ENCODE data around the gene APOBEC2. TPM values are rescaled to one million over a fixed set of nuclear protein-coding genes. Genes with fewer than 3 reads are reported as not detected.

APOBEC2 gene
- total and polyA plus RNA-seq, 2 donors (not counting 1 experiment from before 2014, with no cell fraction given): not detected

GRCh38 chr6:41097467-41098090, 44.6 kb downstream of the APOBEC2 start:
- no peak overlapping the region for H3K27ac ChIP-seq (ENCODE audit: low read length in 2 of 2)
- 100% methylated on average over 2 of the region's 5 CpGs for WGBS (ENCODE audit: insufficient coverage)
- no peaks in the 10 kb centered on the region for H3K9me3 ChIP-seq (ENCODE audit: control extremely low read depth in 1 of 3, control insufficient read depth in 2 of 3, insufficient read depth in 1 of 3, low read length in 2 of 3)
- no peak overlapping the region for H3K4me3 ChIP-seq (ENCODE audit: control extremely low read depth in 1 of 5, extremely low read depth in 1 of 5, insufficient read depth in 1 of 5, low read depth in 2 of 5, low read length in 4 of 5)
- CTCF ChIA-PET: no interaction called here
- Mint-ChIP-seq H3K4me3 (no peak overlapping the region), H3K4me1 (no peaks in the 10 kb centered on the region), H3K9me3 (ENCODE audit: insufficient read depth) (no peaks in the 10 kb centered on the region), H3K27me3 (no peaks in the 10 kb centered on the region), H3K27ac (no peak overlapping the region)
- H3K9ac ChIP-seq (ENCODE audit: low read length): no peak overlapping the region
- TF ChIP-seq EZH2 (IDR thresholded peaks at IDR 0.05; ENCODE audit: borderline replicate concordance, insufficient read depth, low read depth, low read length, poor library complexity, severe bottlenecking): no peak
- no peak for TF ChIP-seq CTCF (IDR thresholded peaks at IDR 0.05)
- H3K79me2 ChIP-seq (ENCODE audit: control insufficient read depth, insufficient read depth, low read length): no peaks in the 10 kb centered on the region
- no peak for ATAC-seq (ENCODE audit: low read depth)
- intact Hi-C loops (cut with micrococcal nuclease): no loop called here
- no peaks in the 10 kb centered on the region for H3K4me1 ChIP-seq (ENCODE audit: control insufficient read depth in 2 of 2, insufficient read depth in 2 of 2, low read length in 2 of 2)
- H2AFZ ChIP-seq (ENCODE audit: insufficient read depth, low read depth, low read length, poor library complexity, severe bottlenecking): no peak overlapping the region
- no peaks in the 10 kb centered on the region for H3K27me3 ChIP-seq (replicated peaks in 1 of 4; ENCODE audit: control extremely low read depth in 1 of 4, control insufficient read depth in 3 of 4, insufficient read depth in 4 of 4, low read length in 3 of 4)
- POLR2A ChIA-PET: no interaction called here
- H3K36me3 ChIP-seq (replicated peaks in 1 of 2; ENCODE audit: control extremely low read depth in 1 of 2, control insufficient read depth in 1 of 2, extremely low read depth in 1 of 2, insufficient read depth in 2 of 2, low read length in 1 of 2): peaks cover 7 to 85% of the 10 kb centered on the region in 2 experiments
- H4K20me1 ChIP-seq (ENCODE audit: control insufficient read depth, insufficient read depth, low read length, poor library complexity, severe bottlenecking): no peaks in the 10 kb centered on the region
- no peak for DNase-seq
- no peak overlapping the region for H3K4me2 ChIP-seq (replicated peaks; ENCODE audit: low read depth, low read length, poor library complexity, severe bottlenecking)

DNA sequence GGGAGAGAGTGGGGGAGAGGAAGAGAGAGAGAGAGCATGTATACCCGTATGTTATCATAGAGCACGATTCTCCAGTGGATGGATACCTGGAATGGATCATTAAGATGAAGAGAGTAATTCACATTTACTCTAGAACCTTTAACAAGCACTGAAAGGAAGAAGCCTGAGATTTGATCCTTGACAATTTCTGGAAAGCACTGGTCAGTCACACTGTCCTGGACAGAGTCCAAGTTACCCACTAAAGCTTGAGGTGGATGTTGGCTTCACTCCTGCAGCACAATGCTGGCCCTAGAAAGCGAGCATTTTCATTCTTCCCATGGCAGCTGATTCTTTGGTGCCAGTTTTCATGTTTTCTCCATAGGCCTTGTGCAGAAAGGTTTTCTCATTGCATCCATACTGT, 45.4 kb downstream of the APOBEC2 start:
- H3K36me3 ChIP-seq (replicated peaks in 1 of 2; ENCODE audit: control extremely low read depth in 1 of 2, control insufficient read depth in 1 of 2, extremely low read depth in 1 of 2, insufficient read depth in 2 of 2, low read length in 1 of 2): peaks cover 7 to 77% of the 10 kb centered on the region in 2 experiments
- H3K4me1 ChIP-seq (ENCODE audit: control insufficient read depth in 2 of 2, insufficient read depth in 2 of 2, low read length in 2 of 2): no peaks in the 10 kb centered on the region
- H3K9me3 Mint-ChIP-seq (ENCODE audit: insufficient read depth): no peaks in the 10 kb centered on the region
- H2AFZ ChIP-seq (ENCODE audit: insufficient read depth, low read depth, low read length, poor library complexity, severe bottlenecking): no peak overlapping the region
- WGBS (ENCODE audit: insufficient coverage): 100% methylated on average over 1 of the region's 3 CpGs
- no peaks in the 10 kb centered on the region for H3K9me3 ChIP-seq (ENCODE audit: control extremely low read depth in 1 of 3, control insufficient read depth in 2 of 3, insufficient read depth in 1 of 3, low read length in 2 of 3)
- no peak overlapping the region for H3K4me3 Mint-ChIP-seq
- intact Hi-C loops (cut with micrococcal nuclease): no loop called here
- DNase-seq: no peak
- ATAC-seq (ENCODE audit: low read depth): no peak
- no peaks in the 10 kb centered on the region for H3K79me2 ChIP-seq (ENCODE audit: control insufficient read depth, insufficient read depth, low read length)
- ChIA-PET CTCF (interaction anchor here (0.5 kb wide), 1 partner anchor 94 kb away, joined by 5 read pairs; no protein-coding TSS in a partner anchor), POLR2A (no interaction called here)
- H4K20me1 ChIP-seq (ENCODE audit: control insufficient read depth, insufficient read depth, low read length, poor library complexity, severe bottlenecking): no peaks in the 10 kb centered on the region
- no peaks in the 10 kb centered on the region for H3K27me3 Mint-ChIP-seq
- TF ChIP-seq CTCF (IDR thresholded peaks at IDR 0.05) (no peak), EZH2 (IDR thresholded peaks at IDR 0.05; ENCODE audit: borderline replicate concordance, insufficient read depth, low read depth, low read length, poor library complexity, severe bottlenecking) (no peak)
- H3K4me3 ChIP-seq (ENCODE audit: control extremely low read depth in 1 of 5, extremely low read depth in 1 of 5, insufficient read depth in 1 of 5, low read depth in 2 of 5, low read length in 4 of 5): no peak overlapping the region
- H3K9ac ChIP-seq (ENCODE audit: low read length): no peak overlapping the region
- H3K27ac ChIP-seq (ENCODE audit: low read length in 2 of 2): no peak overlapping the region
- H3K27ac Mint-ChIP-seq: no peak overlapping the region
- no peaks in the 10 kb centered on the region for H3K27me3 ChIP-seq (replicated peaks in 1 of 4; ENCODE audit: control extremely low read depth in 1 of 4, control insufficient read depth in 3 of 4, insufficient read depth in 4 of 4, low read length in 3 of 4)
- no peak overlapping the region for H3K4me2 ChIP-seq (replicated peaks; ENCODE audit: low read depth, low read length, poor library complexity, severe bottlenecking)
- H3K4me1 Mint-ChIP-seq: no peaks in the 10 kb centered on the region
